ENCODE data around the gene CTSS. TPM values are rescaled to one million over a fixed set of nuclear protein-coding genes. Genes with fewer than 3 reads are reported as not detected.

The CTSS gene
- total RNA-seq, 1 experiment from 2014 or later: 0.57 TPM

DNA sequence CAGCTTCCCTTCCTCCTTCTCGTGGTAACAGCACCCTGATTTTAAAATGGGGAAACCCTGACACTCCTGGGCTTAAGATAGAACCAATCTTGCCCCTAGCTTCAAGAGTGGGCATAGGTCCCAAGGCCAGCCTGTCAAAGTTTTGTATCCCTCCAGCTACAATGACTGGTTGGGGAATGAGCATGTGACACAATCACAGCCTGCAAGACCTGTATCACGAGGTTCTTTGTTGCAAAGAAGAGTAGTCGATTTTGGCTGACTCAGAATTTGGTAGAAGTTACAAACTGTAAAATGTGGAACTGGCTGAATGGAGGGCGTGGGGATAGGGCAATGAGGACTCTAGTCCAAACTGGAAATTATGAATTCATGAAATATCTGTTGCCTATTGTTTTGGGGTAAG, 23.8 kb upstream of the CTSS start:
- Histone ChIP-seq H3K9ac (ENCODE audit: low read length) (no peak overlapping the region), H3K9me3 (ENCODE audit: control insufficient read depth in 1 of 2, insufficient read depth in 1 of 2, low read depth in 1 of 2, low read length in 2 of 2) (no peaks in the 10 kb centered on the region), H3K36me3 (ENCODE audit: control insufficient read depth in 1 of 2, insufficient read depth in 2 of 2, low read length in 2 of 2) (no peaks in the 10 kb centered on the region), H3K4me2 (ENCODE audit: low read length) (no peak overlapping the region), H3K9me2 (ENCODE audit: insufficient read depth) (no peaks in the 10 kb centered on the region), H2AFZ (ENCODE audit: low read depth, low read length, poor library complexity, severe bottlenecking) (no peak overlapping the region), H3K27ac (ENCODE audit: low read depth, low read length) (no peak overlapping the region), H4K20me1 (ENCODE audit: insufficient read depth) (no peaks in the 10 kb centered on the region), H3K27me3 (ENCODE audit: insufficient read depth, low read length) (no peaks in the 10 kb centered on the region), H3K4me3 (replicated peaks in 1 of 2; ENCODE audit: low read depth in 1 of 2, low read length in 2 of 2) (no peak overlapping the region), H3K79me2 (ENCODE audit: insufficient read depth, low read length) (no peaks in the 10 kb centered on the region), H3K4me1 (ENCODE audit: control insufficient read depth in 1 of 2, insufficient read depth in 2 of 2, low read length in 2 of 2) (peaks cover 0 to 3% of the 10 kb centered on the region in 2 experiments; a peak in 2 of 4 replicates)
- TF ChIP-seq ZNF274 (IDR thresholded peaks at IDR 0.05; ENCODE audit: low read depth, low read length): no peak
- no peak for TF ChIP-seq ELF1 (IDR thresholded peaks at IDR 0.05; ENCODE audit: borderline replicate concordance, low read depth)
- TF ChIP-seq YY1 (IDR thresholded peaks at IDR 0.05; ENCODE audit: extremely low read depth, insufficient replicate concordance, low read depth, low read length): no peak
- TF ChIP-seq SP1 (IDR thresholded peaks at IDR 0.05; ENCODE audit: low read depth): no peak
- TF ChIP-seq, protein P1, sequence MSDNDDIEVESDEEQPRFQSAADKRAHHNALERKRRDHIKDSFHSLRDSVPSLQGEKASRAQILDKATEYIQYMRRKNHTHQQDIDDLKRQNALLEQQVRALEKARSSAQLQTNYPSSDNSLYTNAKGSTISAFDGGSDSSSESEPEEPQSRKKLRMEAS (IDR thresholded peaks at IDR 0.05): no peak
- no peak for TF ChIP-seq TCF7L2 (IDR thresholded peaks at IDR 0.05; ENCODE audit: borderline replicate concordance, extremely low read depth, insufficient read depth, insufficient read length)
- no peak for TF ChIP-seq SRF (IDR thresholded peaks at IDR 0.05; ENCODE audit: low read depth)
- TF ChIP-seq FOSL1 (IDR thresholded peaks at IDR 0.05; ENCODE audit: low read depth): no peak
- TF ChIP-seq CBX3 (IDR thresholded peaks at IDR 0.05; ENCODE audit: low read depth): no peak
- no peak for TF ChIP-seq RAD21 (IDR thresholded peaks at IDR 0.05; ENCODE audit: low read depth)
- TF ChIP-seq ZFX (IDR thresholded peaks at IDR 0.05): no peak
- no peak for TF ChIP-seq POLR2AphosphoS5 (IDR thresholded peaks at IDR 0.05; ENCODE audit: low read depth, low read length)
- no peak for TF ChIP-seq CEBPB (IDR thresholded peaks at IDR 0.05; ENCODE audit: low read depth)
- no peak for TF ChIP-seq SIN3A (IDR thresholded peaks at IDR 0.05; ENCODE audit: low read depth)
- TF ChIP-seq JUND (IDR thresholded peaks at IDR 0.05): no peak
- no peak for TF ChIP-seq EZH2 (IDR thresholded peaks at IDR 0.05)
- TF ChIP-seq, protein P2, sequence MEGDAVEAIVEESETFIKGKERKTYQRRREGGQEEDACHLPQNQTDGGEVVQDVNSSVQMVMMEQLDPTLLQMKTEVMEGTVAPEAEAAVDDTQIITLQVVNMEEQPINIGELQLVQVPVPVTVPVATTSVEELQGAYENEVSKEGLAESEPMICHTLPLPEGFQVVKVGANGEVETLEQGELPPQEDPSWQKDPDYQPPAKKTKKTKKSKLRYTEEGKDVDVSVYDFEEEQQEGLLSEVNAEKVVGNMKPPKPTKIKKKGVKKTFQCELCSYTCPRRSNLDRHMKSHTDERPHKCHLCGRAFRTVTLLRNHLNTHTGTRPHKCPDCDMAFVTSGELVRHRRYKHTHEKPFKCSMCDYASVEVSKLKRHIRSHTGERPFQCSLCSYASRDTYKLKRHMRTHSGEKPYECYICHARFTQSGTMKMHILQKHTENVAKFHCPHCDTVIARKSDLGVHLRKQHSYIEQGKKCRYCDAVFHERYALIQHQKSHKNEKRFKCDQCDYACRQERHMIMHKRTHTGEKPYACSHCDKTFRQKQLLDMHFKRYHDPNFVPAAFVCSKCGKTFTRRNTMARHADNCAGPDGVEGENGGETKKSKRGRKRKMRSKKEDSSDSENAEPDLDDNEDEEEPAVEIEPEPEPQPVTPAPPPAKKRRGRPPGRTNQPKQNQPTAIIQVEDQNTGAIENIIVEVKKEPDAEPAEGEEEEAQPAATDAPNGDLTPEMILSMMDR (IDR thresholded peaks at IDR 0.05 in 2 of 3, conservative IDR thresholded peaks at IDR 0.05 in 1 of 3; ENCODE audit: borderline replicate concordance in 1 of 3, insufficient read depth in 1 of 3, low read depth in 2 of 3, low read length in 2 of 3): no peak
- no peak for TF ChIP-seq EGR1 (IDR thresholded peaks at IDR 0.05; ENCODE audit: low read depth)
- ChIA-PET RAD21 (ENCODE audit: low non-redundant PET in 1 of 2, low total read pairs in 2 of 2, uncharacterized antibody in 2 of 2, unreplicated experiment in 2 of 2) (no interaction called here), CTCF (no interaction called here), POLR2A (no interaction called here)
- intact Hi-C loops (cut with micrococcal nuclease): no loop called here
- no peak for ATAC-seq
- BruUV-seq (replicated peaks): no TSS peak
- no peak for DNase-seq (ENCODE audit: low read depth, low spot score)
